GM12878 (cell line): Measurements from ENCODE around the gene PMPCA.

Experiments
- CTCF ChIP-seq, 3 experiments: IDR thresholded peaks in 2 of 3; conservative IDR thresholded peaks in 1 of 3; 2 replicates each; pipeline ENCODE4 v1.5.1; 2011; ENCODE audit warnings: low read depth in 3 of 3, low read length in 3 of 3, mild to moderate bottlenecking in 3 of 3, control low read depth in 2 of 3, moderate library complexity in 2 of 3, inconsistent platforms in 1 of 3, mixed read lengths in 1 of 3; ENCODE audit not compliant: control insufficient read depth in 2 of 3, insufficient read depth in 1 of 3; ENCODE audit errors: extremely low read depth in 1 of 3
- ETV6 ChIP-seq, 2 experiments: fragments of 450-650 bp in 1 of 2; IDR thresholded peaks in 1 of 2; conservative IDR thresholded peaks in 1 of 2; 2 replicates each; pipeline ENCODE4 v1.6.1; 2014; ENCODE audit warnings: antibody characterized with exemption in 1 of 2, borderline replicate concordance in 1 of 2, low read depth in 1 of 2, mild to moderate bottlenecking in 1 of 2, moderate library complexity in 1 of 2
- EZH2 ChIP-seq: IDR thresholded peaks from 2 replicates; pipeline ENCODE4 v1.6.1; 2012; ENCODE audit warnings: low read depth, mild to moderate bottlenecking, control low read depth, inconsistent platforms, low read length, borderline replicate concordance; ENCODE audit not compliant: control insufficient read depth
- KDM1A ChIP-seq: fragments of 200-600 bp; sonication (generic); IDR thresholded peaks from 2 replicates; pipeline ENCODE4 v1.6.1; 2016; ENCODE audit warnings: borderline replicate concordance
- RAD21 ChIP-seq: IDR thresholded peaks from 2 replicates; pipeline ENCODE4 v1.6.1; 2011; ENCODE audit warnings: mild to moderate bottlenecking, low read depth, low read length, moderate library complexity; ENCODE audit not compliant: insufficient read depth
- REST ChIP-seq: IDR thresholded peaks from 2 replicates; pipeline ENCODE4 v1.6.1; 2012; ENCODE audit warnings: mild to moderate bottlenecking, low read depth, low read length
- RFX5 ChIP-seq: IDR thresholded peaks from 2 replicates; pipeline ENCODE4 v1.6.1; 2011; ENCODE audit warnings: low read depth, low read length, improper control_type of control experiment
- TF ChIP-seq, protein P1 (sequence below): IDR thresholded peaks from 2 replicates; pipeline ENCODE4 v1.6.1; 2012; ENCODE audit warnings: low read depth, low read length, improper control_type of control experiment

DNA sequence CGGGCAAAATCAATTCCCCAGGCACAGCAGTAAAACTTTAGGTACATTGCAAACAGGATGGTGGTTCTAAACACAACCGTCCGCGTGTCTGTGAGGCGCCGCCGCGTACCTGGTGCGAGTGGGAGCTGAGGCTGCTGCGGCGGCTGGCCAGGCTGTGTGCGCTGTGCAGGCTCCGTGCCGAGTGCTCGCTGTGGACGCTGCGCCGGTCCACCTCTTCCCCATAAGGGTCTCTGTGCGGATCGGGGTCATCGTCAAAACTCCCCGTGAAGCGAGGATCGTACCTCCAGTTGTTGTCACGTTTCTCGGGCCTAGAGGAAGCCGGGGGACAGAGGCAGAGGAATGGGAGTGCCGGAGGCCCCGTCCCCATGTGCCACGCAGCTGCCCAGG lies 55.7 kb downstream of the PMPCA start:
- TF ChIP-seq RAD21: no peak
- TF ChIP-seq EZH2: no peak
- TF ChIP-seq CTCF (IDR thresholded peaks at IDR 0.05 in 2 of 3, conservative IDR thresholded peaks at IDR 0.05 in 1 of 3; ENCODE audit: control insufficient read depth in 2 of 3, extremely low read depth in 1 of 3, insufficient read depth in 1 of 3, low read depth in 3 of 3, low read length in 3 of 3): no peak
- TF ChIP-seq ETV6 (conservative IDR thresholded peaks at IDR 0.05 in 1 of 2, IDR thresholded peaks at IDR 0.05 in 1 of 2; ENCODE audit: borderline replicate concordance in 1 of 2, low read depth in 1 of 2): no peak
- no peak for TF ChIP-seq REST
- TF ChIP-seq, protein P1, sequence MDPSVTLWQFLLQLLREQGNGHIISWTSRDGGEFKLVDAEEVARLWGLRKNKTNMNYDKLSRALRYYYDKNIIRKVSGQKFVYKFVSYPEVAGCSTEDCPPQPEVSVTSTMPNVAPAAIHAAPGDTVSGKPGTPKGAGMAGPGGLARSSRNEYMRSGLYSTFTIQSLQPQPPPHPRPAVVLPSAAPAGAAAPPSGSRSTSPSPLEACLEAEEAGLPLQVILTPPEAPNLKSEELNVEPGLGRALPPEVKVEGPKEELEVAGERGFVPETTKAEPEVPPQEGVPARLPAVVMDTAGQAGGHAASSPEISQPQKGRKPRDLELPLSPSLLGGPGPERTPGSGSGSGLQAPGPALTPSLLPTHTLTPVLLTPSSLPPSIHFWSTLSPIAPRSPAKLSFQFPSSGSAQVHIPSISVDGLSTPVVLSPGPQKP: no peak
- no peak for TF ChIP-seq KDM1A
- no peak for TF ChIP-seq RFX5
